HCT116 (cell line): ENCODE results near the gene DGKG.

Source experiments
- EZH2phosphoT487 ChIP-seq: fragments of 200-600 bp; IDR thresholded peaks from 2 replicates; pipeline ENCODE4 v1.6.1; 2018; ENCODE audit warnings: antibody characterized with exemption, borderline replicate concordance
- POLR2AphosphoS5 ChIP-seq: IDR thresholded peaks from 2 replicates; pipeline ENCODE4 v1.6.1; 2011; ENCODE audit warnings: mild to moderate bottlenecking, low read depth, low read length, moderate library complexity
- SRF ChIP-seq: IDR thresholded peaks from 2 replicates; pipeline ENCODE4 v1.6.1; 2012; ENCODE audit warnings: low read depth
- TF ChIP-seq, protein P1 (sequence below), 3 experiments: fragments of 200-600 bp in 1 of 3; sonication (generic) in 1 of 3; IDR thresholded peaks in 2 of 3; conservative IDR thresholded peaks in 1 of 3; 2 replicates each; pipeline ENCODE4 v1.5.1; 2012 to 2017; ENCODE audit warnings: low read depth in 2 of 3, low read length in 2 of 3, antibody characterized with exemption in 1 of 3, borderline replicate concordance in 1 of 3, control low read depth in 1 of 3, mild to moderate bottlenecking in 1 of 3, mixed read lengths in 1 of 3, mixed run types in 1 of 3, moderate library complexity in 1 of 3; ENCODE audit not compliant: insufficient read depth in 1 of 3

DNA sequence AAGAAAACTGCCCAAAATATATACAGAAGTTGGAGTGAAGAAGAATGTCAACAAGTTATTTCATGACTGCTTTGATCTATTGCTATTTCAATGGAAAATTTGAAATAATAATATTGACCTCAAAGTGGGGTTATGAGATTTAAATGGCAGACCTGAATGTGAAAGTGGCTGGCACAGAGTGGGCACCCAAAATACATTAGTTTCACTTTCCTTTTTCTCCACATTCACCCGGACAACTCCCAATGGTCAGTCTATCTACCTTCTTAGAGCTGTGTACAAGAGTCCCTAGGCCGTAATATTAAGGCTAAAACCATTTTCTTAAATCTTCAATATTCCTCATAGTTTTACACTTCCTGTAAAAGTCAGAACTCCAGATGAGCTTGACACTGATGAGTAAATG is 191.5 kb downstream of the DGKG start:
- TF ChIP-seq, protein P1, sequence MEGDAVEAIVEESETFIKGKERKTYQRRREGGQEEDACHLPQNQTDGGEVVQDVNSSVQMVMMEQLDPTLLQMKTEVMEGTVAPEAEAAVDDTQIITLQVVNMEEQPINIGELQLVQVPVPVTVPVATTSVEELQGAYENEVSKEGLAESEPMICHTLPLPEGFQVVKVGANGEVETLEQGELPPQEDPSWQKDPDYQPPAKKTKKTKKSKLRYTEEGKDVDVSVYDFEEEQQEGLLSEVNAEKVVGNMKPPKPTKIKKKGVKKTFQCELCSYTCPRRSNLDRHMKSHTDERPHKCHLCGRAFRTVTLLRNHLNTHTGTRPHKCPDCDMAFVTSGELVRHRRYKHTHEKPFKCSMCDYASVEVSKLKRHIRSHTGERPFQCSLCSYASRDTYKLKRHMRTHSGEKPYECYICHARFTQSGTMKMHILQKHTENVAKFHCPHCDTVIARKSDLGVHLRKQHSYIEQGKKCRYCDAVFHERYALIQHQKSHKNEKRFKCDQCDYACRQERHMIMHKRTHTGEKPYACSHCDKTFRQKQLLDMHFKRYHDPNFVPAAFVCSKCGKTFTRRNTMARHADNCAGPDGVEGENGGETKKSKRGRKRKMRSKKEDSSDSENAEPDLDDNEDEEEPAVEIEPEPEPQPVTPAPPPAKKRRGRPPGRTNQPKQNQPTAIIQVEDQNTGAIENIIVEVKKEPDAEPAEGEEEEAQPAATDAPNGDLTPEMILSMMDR (IDR thresholded peaks at IDR 0.05 in 2 of 3, conservative IDR thresholded peaks at IDR 0.05 in 1 of 3; ENCODE audit: borderline replicate concordance in 1 of 3, insufficient read depth in 1 of 3, low read depth in 2 of 3, low read length in 2 of 3) = no peak
- no peak for TF ChIP-seq SRF
- no peak for TF ChIP-seq POLR2AphosphoS5
- no peak for TF ChIP-seq EZH2phosphoT487
